ENCODE data around the gene GNLY.
"Not testable (repeated sequence)": the region's sequence is repeated elsewhere in the genome, so short reads cannot be mapped to it uniquely, and the experiment has no call there.

The GNLY gene

DNA sequence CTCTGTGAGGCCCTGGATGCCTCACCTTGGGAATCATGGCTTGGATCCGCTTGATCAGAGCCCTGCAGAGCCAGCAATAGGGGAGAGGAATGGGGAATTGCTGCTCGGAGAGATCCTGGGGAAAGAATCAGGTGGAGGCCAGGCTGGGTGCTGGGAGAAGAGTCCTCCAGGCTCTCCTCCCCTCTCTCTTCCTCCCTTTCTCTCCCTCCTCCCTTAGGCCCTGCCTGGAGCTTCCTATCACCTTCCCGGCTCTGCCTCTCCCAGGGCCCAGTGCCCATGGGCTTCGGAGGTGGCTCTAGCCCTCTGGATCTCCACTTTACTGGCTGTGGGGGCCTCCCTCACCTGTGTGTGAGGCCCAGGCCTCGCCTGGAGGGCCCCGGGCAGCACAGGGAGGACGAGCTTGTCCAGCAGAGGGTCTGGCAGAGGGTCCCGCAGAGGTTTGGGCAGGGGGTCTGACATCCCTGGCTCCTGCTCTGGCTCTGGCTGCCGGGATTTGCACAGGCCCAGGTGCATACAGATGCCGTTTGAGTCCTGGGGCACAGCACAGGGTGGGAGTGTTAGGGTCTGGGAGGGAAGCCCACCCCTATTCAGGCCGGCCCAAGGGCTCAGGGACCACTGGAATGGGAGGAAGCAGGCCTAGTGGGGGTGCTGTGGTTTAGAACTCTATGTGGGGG, 28.8 kb upstream of the GNLY start:
- DNase-seq = no peak

DNA sequence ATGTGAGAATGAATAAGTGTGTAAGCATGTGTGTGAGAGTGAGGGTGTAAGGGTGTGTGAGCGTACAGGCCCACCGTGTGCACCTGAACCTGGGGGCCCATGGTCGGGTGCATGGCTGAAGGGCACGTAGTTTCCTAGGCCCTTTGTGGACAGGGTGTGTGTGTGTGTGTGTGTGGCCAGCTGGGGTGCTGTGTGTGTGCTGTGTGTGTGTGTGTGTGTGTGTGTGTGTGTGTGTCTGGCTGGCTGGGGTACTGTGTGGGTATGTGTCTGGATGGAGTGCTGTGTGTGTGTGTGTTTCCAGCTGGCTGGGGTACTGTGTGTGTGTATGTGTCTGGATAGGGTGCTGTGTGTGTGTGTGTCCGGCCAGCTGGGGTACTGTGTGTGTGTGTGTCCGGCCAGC, 28.1 kb upstream of the GNLY start:
- DNase-seq = no peak

DNA sequence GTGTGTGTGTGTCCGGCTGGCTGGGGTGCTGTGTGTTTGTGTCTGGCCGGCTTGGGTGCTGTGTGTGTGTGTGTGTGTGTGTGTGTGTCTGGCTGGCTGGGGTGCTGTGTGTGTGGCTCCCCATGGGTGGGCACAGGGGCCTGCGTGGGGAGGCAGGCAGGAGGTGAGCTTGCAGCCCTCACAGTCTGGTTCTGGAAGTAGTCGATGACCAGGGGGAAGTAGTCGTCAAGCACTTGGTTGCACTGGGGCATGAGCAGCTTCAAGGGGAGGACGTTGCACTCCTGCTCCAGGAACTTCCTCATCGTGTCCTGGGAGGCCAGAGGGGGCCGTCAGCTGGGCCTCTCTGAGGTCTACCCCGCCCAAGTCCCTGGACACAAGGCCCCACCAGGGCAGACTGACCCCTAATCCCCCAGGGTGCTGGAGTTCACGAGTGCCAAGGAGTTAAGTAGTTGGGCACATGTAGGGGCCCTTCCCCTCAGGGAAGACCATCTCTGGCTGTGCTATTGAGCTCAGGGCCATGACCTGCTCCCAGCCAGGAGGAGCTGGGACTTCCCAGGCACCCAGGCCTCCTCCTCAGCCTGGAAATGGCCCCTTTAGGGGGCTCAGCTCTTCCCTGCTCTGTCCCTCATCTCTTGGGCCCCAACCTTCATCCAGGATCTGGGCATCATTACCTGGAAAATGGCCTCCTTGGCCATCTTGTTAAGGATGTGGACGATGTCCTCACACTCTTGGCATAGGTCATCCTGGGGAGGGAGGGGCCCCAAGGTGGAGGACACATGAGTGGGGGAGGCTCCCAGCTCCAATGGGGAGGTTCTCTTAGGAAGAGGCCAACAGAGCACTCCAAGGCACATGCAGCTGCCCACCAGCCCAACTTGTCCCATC, 27.5 kb upstream of the GNLY start:
- DNase-seq = peak; percentile 34

GRCh38 chr2:85667561-85668008, 26.6 kb upstream of the GNLY start:
- DNase-seq = no peak

DNA sequence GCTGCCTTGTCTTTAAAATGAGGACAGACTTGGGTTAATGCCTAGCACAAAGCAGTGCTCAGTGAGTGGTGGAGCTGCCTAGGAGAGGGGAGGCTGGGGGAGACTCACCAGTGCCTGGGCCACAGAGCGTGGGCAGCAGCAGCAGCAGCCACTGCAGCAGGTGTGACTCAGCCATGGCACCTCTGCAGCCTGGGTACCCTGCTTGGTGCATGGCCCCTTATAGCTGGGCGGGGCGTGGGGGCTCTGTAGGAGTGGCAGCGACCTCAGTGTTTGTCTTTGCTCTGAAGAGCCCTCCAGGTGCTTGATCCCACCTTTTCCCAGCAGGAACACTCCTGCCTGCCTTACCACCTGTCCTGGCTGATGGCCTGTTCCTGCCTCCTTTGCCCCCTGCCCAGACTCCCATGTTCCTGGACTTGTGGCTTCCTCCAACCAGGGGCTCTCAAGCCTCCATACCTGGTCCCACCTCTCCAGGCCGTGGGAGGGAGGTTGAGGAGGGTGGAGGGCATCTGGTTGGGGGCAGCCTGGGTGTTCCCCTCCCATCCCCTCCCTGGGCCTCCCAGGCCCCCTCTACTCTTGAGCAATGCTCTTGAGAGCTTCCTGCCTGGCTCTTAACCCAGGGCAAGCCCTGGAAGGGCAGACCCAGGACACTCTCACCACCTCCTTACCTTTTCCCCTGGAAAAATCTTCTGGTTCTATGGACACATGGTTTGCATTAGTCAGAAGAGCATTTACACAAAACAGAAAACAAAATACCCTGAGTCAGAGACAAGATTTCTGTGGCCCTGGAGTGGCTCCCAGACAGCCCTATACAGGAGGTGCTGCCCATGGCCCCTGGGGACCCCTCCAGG, 25.9 kb upstream of the GNLY start, which contains the start of gene SFTPB:
Gene SFTPB, minus strand, starts transcription at position 191 of the 848 bp plus-strand sequence. Its CDS starts 16 bp downstream, at position 175.
- no peak for DNase-seq

- no peak for DNase-seq
Measured at GRCh38 chr2:85668857-85669142, 25.4 kb upstream of the GNLY start.

- peak; percentile 33 for DNase-seq
Measured at GRCh38 chr2:85669549-85669948, 24.6 kb upstream of the GNLY start.

GRCh38 chr2:85670416-85670815, 23.7 kb upstream of the GNLY start:
- not testable (repeated sequence) for DNase-seq

GRCh38 chr2:85672456-85672855, 21.7 kb upstream of the GNLY start:
- DNase-seq = peak; percentile 48

- DNase-seq = peak; percentile 26
Measured at GRCh38 chr2:85673716-85674375, 20.3 kb upstream of the GNLY start.

DNA sequence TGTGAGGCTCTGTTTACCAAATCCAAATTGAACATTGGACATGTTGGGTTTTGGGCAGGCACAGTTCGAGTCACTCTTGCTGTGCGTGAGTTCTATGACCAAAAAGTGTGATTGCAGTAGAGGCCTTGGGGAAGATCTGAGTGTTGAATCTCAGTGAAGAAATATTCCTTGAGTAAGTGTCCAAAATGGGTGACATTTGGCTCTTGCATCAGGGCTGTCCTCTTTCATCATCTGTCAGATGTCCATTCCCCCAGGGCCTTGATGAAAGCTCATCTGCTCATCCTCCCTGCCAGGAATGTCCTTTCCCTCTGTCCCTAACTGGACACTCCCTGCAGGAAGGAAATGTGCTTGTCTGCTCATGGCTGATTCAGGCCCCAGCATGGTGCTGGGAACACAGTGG, 19.7 kb upstream of the GNLY start:
- peak; percentile 85 for DNase-seq

DNA sequence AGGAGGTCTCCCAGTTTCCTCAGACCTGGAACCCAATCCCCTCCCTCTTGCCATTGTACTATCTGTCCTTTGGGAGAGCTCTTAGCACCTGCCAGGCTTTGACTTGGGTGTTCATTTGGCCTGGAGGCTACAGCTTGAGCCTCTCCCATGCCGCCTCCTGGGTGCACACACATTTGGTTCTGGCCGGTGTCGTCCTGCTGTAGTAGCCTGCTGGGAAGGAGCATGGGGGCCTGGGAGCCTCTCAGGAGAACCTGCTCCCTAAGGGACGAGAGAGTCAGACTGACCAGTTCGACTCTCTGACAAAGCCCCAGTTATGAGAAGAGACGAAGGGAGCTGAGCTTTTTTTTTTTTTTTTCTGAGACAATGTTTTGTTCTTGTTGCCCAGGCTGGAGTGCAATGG, 18.7 kb upstream of the GNLY start:
- no peak for DNase-seq

DNA sequence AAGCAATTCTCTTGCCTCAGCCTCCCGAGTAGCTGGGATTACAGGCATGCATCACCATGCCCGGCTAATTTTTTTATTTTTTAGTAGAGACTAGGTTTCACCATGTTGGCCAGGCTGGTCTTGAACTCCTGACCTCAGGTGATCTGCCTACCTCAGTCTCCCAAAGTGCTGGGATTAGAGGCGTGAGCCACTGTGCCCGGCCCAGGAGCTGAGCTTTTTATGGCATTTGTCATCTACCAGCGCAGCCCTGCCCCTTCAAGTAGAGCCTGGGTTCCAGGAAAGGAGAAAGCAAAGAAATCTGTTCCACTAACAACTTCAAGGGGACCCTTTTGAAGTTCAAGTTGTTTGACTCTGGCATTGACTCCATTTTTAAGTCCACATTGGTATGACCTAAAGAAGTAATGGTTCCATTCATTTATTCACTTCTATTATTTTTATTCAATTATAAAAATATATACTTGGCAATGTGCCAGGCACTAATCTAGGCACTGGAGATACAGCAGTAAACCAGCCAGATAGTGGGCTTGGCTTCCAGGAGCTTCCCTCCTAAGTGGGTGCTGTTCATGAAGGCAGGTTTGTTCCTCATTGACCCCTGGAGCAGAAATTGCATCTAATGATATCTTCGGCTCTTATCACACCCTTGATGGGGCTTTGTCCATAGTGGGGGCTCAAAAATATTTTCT, 18.2 kb upstream of the GNLY start:
- no peak for DNase-seq

GRCh38 chr2:85678377-85678776, 15.8 kb upstream of the GNLY start:
- DNase-seq = no peak

DNA sequence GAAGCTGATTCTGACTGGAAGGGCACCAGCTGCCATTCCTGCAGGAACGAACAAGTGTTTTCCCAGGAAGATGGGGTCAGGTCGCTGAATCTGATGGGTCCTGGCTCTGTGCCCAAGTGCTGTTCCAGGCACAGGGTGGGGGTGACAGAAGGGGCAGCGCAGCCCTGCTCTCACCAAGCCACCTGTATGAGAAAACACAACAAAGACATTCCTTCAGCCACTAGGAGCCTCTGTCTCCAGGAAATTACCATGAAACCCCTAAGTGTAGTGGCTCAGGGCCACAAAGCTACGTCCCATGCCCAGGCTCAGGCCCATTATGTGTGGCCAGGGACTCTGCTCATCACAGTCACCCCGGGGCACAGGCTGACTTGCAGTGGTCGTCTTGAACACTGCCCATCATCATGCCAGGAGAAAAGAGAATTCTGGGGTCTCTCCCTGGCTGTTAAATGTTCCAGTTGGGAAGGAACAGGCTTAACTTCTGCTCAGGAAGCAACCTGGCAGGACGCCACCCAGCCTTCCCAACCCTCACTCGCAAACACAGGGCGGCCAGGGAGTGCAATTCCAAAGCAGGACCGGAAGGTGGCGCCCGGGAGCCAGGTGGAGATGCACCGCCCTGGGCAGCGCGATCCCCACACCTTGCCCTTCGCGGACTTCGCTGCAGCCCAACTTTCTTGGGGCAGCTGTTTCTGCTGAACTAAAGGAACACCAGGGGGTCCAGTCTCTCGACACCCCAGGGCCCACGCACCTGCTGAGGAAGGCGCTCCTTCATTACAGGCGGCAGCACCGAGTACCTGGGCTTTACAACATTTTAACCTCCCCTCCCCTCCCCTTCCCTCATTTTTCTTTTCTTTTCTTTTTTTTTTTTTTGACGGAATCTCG, 15.1 kb upstream of the GNLY start:
- peak; percentile 73 for DNase-seq

- no peak for DNase-seq
Measured at GRCh38 chr2:85680707-85681371, 13.3 kb upstream of the GNLY start.

DNA sequence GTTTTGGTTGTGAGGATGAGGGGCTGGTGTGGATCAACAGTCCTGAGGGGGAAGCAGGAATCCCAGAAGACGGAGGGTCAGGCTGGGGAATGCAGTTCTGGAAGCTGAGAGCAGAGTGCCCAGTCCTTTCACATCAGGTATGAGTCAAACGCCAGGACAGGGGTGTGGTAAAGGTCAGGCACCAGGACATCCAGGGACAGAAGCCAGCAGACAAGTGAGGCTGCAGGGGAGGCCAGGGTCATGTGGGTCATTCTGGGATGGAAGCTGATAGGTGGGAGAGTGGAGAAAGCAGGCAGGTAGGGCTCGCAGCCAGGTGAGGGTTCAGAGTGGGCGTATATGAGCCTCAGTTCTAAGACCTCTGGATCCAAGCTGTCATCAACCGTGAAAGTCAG, 12.8 kb upstream of the GNLY start:
- no peak for DNase-seq

DNA sequence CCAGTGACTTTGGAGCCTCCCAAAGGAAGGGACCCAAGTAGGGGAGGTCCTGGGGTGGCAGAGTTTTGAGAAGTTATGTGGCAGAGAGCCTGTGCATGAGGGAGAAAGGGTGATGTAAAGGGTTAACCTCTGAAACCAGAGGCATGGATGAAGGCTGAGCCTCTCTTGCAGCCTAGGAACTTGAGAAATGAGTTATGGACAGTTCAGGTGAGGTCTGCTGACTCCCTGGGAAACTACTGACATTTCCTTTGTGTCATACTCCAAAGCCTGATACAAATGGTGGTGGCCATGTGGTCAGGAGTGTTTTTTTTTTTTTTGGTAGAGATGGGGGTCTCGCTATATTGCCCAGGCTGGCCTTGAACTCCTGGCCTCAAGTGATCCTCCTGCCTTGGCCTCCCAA, 12.4 kb upstream of the GNLY start:
- no peak for DNase-seq

- no peak for DNase-seq
Measured at GRCh38 chr2:85682378-85682777, 11.8 kb upstream of the GNLY start.

DNA sequence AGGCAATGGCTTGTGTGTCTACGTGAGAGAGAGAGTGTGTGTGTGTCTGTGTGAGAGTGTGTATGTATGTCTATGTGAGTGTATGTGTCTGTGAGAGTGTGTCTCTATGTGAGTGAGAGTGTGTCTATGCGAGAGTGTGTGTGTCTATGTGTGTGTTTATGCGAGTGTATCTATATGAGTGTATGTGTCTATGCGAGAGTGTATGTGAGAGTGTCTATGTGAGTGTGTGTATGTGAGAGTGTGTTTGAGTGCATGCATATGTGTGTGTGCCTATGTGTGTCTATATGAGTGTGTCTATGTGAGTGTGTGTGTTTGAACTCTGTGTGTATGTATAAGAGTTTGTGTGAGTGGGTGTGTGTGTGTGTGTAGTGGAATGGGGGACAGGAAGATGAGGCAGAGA, 9.8 kb upstream of the GNLY start:
- no peak for DNase-seq

DNA sequence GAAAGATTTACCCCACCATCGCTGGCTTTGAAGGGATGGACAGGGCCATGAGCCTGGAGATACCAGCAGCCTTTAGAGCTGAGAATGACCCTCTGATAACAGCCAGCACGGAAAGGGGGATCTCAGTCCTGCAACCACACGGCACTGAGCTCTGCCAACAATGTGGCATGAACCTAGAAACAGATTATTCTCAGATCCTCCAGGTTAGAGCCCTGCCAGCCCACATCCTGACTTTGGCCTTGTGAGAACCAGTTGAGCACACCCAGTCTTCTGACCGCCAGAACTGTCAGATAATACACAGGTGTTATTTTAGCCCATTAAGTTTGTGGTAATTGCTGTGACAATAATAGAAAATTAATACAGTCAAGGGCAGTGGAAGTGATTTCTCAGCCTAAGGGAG, 9.4 kb upstream of the GNLY start:
- no peak for DNase-seq

Measured in suppressor macrophage treated with lipopolysaccharide for 4 hours (primary cell).